Kasumi-1 (cell line): Measurements from ENCODE around the gene SH3PXD2A.
A peak's percentile ranks its signal among the peaks of the same experiment; 100 is the strongest.

Source experiments
- DNase-seq, 2 experiments: peaks; one replicate each; lab custom pipeline; 2025; lab: John Stamatoyannopoulos, UW

Gene SH3PXD2A

DNA sequence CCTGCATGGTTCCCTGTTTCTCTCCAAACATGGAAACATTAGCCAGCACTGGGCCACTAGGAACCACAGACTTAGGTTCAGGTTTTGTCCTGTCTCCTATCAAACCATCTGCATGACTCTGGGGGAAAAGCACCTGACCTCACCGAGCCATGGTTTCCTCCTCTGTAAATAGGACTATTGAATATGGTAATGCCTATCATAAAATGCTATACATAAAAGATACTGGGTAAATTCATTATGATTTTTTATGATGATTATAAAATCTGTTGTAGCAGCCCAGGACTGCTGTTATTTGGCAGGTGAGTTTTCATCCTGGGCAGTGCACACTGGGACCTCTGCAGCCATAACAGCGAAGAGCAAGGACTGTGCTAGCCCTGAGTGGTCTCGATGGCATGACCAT is 131.8 kb downstream of the SH3PXD2A start:
- DNase-seq, result no peak

DNA sequence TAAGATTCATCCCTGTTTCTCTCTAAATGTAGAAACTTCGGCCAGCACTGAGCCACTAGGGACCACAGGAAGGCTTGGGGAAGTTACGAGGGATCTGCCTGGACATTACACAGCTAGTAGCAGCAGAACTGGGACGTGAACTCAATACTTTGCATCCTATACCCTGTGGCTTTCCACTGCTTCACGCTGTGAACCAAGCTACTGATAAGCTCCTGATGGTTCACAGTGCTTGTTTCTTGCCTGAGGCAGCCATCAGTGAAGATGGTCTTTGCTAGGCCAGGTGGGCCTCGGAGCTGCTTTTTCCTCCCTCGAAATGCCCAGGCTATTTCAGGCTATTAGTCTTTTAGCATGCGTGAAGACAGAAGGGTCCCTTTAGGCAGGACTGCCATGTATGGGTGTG is 132.7 kb downstream of the SH3PXD2A start:
- DNase-seq, result no peak

DNA sequence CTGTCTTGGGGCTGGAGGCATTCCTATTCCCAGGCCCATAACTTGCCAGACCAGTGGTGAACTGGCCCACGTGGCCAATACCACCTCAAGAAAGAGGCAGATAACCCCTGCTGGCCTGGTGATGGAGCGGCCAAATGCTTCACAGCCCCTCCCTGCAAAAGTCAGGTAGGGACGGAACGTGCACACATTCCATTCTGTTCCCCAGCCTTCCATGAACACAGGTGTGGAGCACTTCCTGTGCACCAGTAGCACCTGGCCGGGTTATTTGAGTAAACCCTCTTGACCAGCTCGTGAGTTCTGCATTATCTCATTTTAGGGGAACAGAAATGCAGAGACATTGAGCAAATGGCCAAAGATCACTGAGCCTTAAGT is 134.4 kb downstream of the SH3PXD2A start:
- no peak for DNase-seq

GRCh38 chr10:103720328-103720963 is 134.9 kb downstream of the SH3PXD2A start:
- no peak for DNase-seq

GRCh38 chr10:103719036-103719435 is 136.3 kb downstream of the SH3PXD2A start:
- DNase-seq, result no peak

- no peak for DNase-seq
Observed at GRCh38 chr10:103718247-103718620, 137.1 kb downstream of the SH3PXD2A start.

DNA sequence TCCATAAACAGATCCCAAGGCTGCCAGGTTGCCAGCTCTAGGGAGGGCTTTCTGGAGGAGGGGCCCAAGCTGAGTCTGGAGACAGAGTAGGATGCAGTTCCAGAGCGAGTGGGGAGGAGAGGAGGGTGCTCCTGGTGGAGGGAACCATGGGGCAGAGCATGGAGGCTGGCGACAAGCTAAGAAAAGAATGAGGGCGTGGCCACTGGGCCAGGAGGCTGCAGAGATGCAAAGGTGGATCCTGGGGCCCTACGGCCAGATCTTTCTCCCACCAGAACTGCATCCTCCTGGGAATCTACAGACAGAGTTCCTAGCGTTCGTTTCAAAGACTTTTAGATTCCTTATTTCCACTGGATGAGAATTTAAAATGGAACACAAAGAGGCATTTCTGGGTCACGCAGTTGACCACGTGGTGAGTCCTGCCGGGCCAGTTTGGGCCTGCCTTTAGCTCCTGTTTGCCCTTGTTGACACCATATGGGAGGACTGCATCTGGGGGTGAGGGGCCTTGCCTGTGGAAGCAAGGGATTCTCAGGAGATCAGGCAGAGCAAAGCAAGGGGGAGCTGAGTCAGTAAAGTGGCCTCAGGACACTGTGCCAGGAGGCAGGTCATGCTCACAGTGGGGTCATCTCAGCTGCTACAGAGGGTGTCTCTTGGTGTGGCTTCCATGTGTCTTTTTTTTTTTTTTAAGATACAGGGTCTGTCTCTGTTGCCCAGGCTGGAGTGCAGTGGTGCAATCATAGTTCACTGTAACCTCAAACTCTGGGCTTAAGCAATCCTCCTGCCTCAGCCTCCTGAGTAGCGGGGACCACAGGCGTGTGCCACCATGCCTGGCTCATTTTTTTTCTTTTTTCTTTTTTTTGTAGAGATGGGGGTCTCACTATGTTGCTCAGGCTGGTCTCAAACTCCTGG is 137.8 kb downstream of the SH3PXD2A start:
- DNase-seq, result no peak

DNA sequence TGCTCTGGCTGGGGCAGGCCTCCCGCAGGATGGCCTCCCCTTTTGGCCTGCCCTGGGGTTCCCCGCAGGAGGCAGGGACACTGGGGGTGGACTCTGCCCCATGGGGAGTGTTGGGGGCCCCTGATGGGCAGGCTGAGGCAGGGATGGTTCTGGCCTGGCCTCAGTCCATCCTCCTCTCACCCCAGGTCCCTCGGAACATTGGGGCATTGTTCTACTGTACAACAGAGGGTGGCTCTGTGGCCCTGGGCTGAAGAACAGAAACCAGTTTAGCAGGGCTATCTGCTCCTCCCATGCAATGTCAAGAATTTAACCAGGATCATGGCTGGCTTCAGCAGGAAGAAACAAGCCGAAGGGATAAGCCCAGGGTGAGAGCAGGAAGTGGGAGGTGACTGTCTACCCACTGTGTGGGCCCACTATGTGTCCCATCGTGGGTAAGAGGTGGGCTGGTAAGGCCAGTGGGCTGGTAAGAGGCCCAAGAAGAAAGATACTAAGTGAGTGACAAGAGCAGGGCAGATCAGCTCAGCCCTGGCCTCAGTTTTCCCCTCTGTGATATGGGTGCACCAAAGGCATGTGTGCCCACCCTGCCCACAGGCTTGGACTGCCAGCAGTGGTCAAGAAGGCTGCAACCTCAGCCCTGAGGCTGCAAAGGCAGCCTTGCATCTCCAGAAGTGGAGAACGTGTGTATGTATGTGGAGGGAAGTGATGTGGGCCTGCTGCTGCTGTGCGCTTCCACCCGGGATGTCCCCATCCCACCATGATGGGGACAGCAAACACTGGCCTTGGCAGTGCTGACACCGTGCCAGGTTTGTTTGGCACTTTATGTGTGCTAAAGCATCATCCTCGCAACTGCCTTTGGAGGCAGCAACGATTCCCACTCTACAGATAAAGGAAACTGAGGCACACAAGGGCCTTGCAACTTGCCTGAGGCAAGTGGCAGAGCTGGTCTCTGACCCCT is 138.9 kb downstream of the SH3PXD2A start:
- DNase-seq, result no peak

GRCh38 chr10:103715430-103715829 is 139.9 kb downstream of the SH3PXD2A start:
- DNase-seq, result no peak

GRCh38 chr10:103714232-103714891 is 141.0 kb downstream of the SH3PXD2A start:
- DNase-seq, result no peak

- no peak for DNase-seq
Observed at GRCh38 chr10:103713676-103714075, 141.7 kb downstream of the SH3PXD2A start.

- peak; percentile 93 to 94 for DNase-seq
Observed at GRCh38 chr10:103712898-103713498, 142.4 kb downstream of the SH3PXD2A start.

DNA sequence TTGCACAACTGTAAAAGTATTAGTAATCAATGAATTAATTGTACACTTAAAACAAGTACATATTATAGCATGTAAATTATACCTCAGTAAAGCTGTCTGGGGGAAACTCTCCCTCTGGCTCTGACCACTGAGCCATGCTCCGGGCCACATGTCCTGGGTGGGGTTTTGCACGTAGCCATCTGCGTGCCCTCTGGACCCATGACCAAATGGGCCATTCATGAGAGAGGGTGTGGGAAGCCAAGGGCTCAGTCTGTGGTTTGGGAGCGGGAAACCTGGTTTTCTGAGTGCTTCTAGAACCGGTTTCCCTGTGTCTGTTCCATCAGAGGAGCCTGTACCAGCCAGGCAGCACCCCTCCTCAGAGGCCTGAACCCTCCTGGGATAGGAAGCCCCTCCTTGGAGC is 143.2 kb downstream of the SH3PXD2A start:
- DNase-seq, result no peak

GRCh38 chr10:103711351-103711994 is 143.9 kb downstream of the SH3PXD2A start:
- DNase-seq, result peak in 1 of 2 experiments; percentile 49

DNA sequence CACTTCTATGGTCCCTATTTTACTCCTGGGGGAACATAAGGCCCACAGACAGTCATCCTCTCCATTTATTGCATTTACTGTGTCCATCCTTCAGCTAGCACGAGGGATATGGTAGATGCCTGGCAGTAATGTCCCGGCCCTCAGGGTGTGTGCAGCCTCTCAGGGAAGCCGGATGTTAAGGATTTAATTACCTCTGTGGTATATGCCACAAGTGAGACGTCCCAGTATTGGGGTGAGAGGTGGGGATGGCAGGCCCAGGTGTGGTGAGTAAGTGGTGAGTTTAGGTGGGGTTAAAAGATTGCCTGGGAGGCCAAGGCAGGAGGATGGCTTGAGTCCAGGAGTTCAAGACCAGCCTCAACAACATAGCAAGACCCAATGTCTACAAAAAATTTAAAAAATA is 144.9 kb downstream of the SH3PXD2A start:
- no peak for DNase-seq

DNA sequence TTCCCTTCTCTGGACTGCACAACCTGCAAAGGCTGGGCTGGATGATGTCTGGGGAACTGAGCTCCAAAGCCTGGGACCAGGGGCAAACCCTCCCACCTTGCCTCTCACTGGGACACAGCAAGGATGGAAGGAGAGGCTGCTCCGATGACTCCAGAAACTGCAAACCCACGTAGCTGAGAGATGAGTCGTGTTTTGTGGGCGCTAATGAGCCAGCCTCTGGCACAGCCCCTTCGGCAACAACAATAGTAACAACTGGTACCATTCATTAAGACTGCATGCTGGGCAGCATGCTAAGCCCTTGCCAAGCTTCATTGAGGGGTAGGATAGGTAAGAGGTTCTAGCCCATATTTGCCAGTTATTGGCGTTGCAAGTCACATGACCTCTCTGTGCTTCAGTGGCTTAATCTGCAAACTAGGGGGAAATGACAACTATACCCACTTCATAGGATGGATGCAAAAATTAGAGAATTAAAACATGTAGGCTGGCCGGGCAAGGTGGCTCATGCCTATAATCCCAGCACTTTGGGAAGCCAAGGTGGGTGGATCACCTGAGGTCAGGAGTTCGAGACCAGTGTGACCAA is 145.9 kb downstream of the SH3PXD2A start:
- no peak for DNase-seq

DNA sequence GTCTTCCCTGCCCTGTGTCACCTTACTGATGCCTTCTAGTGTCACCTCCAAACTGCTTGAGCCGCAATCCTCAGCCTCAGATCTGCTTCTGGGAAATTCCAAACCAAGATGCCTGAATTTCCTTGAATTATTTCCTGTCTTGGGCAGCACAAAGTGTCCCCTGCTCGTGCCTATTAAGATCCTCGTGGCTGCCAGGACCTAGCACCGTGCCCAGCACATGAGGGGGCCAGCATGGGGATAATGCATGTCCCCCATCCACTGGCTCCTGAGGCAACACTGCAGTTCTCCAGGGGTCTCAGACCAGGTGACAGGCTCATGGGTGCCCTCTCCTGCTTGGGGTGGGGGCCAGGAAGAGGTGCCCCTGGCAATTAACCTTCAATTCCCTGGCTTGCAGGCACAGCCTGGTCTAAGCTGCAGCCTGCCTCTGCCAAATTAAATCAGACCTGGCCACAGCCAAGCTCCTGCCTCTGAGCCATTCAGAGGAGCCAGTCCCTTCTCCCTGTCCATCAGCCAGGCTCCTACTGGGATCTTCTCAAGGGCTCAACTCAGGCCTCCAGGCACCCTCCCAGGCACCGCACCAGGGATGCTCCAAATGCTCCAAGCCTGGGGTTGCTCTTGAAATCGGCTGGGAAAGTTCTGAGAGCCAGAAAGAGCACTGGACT is 146.6 kb downstream of the SH3PXD2A start:
- no peak for DNase-seq

GRCh38 chr10:103707956-103708626 is 147.3 kb downstream of the SH3PXD2A start:
- DNase-seq, result no peak

DNA sequence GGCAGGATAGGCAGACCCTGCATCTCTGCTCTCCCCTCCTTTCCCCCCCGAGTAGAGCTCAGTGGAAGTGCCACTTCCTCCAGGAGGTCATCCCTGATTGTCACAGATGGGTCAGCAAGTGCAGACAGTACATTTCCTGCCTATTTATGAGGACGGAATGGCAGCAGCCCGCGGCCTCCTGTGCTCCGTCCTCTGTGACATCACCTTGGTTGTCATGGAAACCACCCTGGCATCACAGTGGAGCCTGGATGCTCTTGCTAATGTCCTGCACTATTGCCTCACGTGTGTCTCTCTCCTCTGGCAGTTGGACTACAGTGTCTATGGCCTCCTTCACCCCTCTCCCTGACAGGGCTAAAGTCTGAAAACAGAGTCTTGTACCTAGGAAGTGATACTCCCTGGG is 148.6 kb downstream of the SH3PXD2A start:
- DNase-seq, result no peak
